Measurements from ENCODE around the gene HMOX1. TPM values are rescaled to one million over a fixed set of nuclear protein-coding genes. Genes with fewer than 3 reads are reported as not detected.

The HMOX1 gene
- polyA plus RNA-seq, 1 donor from 2014 or later: not detected

- H3K4me2 ChIP-seq (ENCODE audit: low read length): no peak overlapping the region
- H3K27ac ChIP-seq (ENCODE audit: low read length): no peak overlapping the region
- H3K4me3 ChIP-seq (ENCODE audit: low read length): peak overlapping the region; percentile 61
- no peak overlapping the region for H3K9ac ChIP-seq (ENCODE audit: low read length)
- H3K27me3 ChIP-seq (ENCODE audit: insufficient read depth, low read depth, low read length): peaks cover 13% of the 10 kb centered on the region
- no peaks in the 10 kb centered on the region for H3K9me2 ChIP-seq (ENCODE audit: insufficient read depth, low read length)
- H3K9me3 ChIP-seq (ENCODE audit: low read length): no peaks in the 10 kb centered on the region
- H2AFZ ChIP-seq (ENCODE audit: low read depth, low read length): no peak overlapping the region
- no peaks in the 10 kb centered on the region for H3K79me2 ChIP-seq (replicated peaks; ENCODE audit: insufficient read depth, low read length)
- no peaks in the 10 kb centered on the region for H4K20me1 ChIP-seq (ENCODE audit: insufficient read depth)
- no peaks in the 10 kb centered on the region for H3F3A ChIP-seq (ENCODE audit: insufficient read depth, low read length, poor library complexity, severe bottlenecking)
- no peaks in the 10 kb centered on the region for H3K36me3 ChIP-seq (ENCODE audit: insufficient read depth, low read length)
- TF ChIP-seq POLR2AphosphoS5 (IDR thresholded peaks at IDR 0.05): no peak
- no peak for TF ChIP-seq TAF1 (IDR thresholded peaks at IDR 0.05; ENCODE audit: low read depth)
- no peak for TF ChIP-seq SMC3 (conservative IDR thresholded peaks at IDR 0.05; ENCODE audit: poor library complexity)
- no peak for TF ChIP-seq MXI1 (conservative IDR thresholded peaks at IDR 0.05; ENCODE audit: poor library complexity, severe bottlenecking)
These were observed 621 bp downstream of the HMOX1 start for GRCh38 chr22:35381424-35382009.

- Histone ChIP-seq H4K20me1 (ENCODE audit: insufficient read depth) (no peaks in the 10 kb centered on the region), H3K27ac (ENCODE audit: low read length) (no peak overlapping the region), H3K9ac (ENCODE audit: low read length) (no peak overlapping the region), H3K27me3 (ENCODE audit: insufficient read depth, low read depth, low read length) (peaks cover 13% of the 10 kb centered on the region), H3K9me2 (ENCODE audit: insufficient read depth, low read length) (no peaks in the 10 kb centered on the region), H2AFZ (ENCODE audit: low read depth, low read length) (no peak overlapping the region), H3K4me2 (ENCODE audit: low read length) (no peak overlapping the region), H3K9me3 (ENCODE audit: low read length) (no peaks in the 10 kb centered on the region), H3K36me3 (ENCODE audit: insufficient read depth, low read length) (no peaks in the 10 kb centered on the region), H3K4me3 (ENCODE audit: low read length) (no peak overlapping the region), H3F3A (ENCODE audit: insufficient read depth, low read length, poor library complexity, severe bottlenecking) (no peaks in the 10 kb centered on the region), H3K79me2 (replicated peaks; ENCODE audit: insufficient read depth, low read length) (no peaks in the 10 kb centered on the region)
- TF ChIP-seq MXI1 (conservative IDR thresholded peaks at IDR 0.05; ENCODE audit: poor library complexity, severe bottlenecking): no peak
- TF ChIP-seq RAD21 (conservative IDR thresholded peaks at IDR 0.05): no peak
- no peak for TF ChIP-seq EZH2 (IDR thresholded peaks at IDR 0.05; ENCODE audit: borderline replicate concordance, insufficient read depth, low read length, poor library complexity, severe bottlenecking)
- no peak for TF ChIP-seq EP300 (conservative IDR thresholded peaks at IDR 0.05; ENCODE audit: poor library complexity, severe bottlenecking)
- TF ChIP-seq SMC3 (conservative IDR thresholded peaks at IDR 0.05; ENCODE audit: poor library complexity): no peak
These were observed 2.8 kb downstream of the HMOX1 start for GRCh38 chr22:35383679-35384071.

GRCh38 chr22:35384527-35384926, 3.6 kb downstream of the HMOX1 start:
- no peak overlapping the region for H3K9ac ChIP-seq (ENCODE audit: low read length)
- H3K36me3 ChIP-seq (ENCODE audit: insufficient read depth, low read length): no peaks in the 10 kb centered on the region
- H2AFZ ChIP-seq (ENCODE audit: low read depth, low read length): no peak overlapping the region
- TF ChIP-seq SMC3 (conservative IDR thresholded peaks at IDR 0.05; ENCODE audit: poor library complexity): no peak
- no peak for TF ChIP-seq EP300 (conservative IDR thresholded peaks at IDR 0.05; ENCODE audit: poor library complexity, severe bottlenecking)
- no peak for TF ChIP-seq TAF1 (IDR thresholded peaks at IDR 0.05; ENCODE audit: low read depth)
- TF ChIP-seq EZH2 (IDR thresholded peaks at IDR 0.05; ENCODE audit: borderline replicate concordance, insufficient read depth, low read length, poor library complexity, severe bottlenecking): no peak
- TF ChIP-seq, protein P1, sequence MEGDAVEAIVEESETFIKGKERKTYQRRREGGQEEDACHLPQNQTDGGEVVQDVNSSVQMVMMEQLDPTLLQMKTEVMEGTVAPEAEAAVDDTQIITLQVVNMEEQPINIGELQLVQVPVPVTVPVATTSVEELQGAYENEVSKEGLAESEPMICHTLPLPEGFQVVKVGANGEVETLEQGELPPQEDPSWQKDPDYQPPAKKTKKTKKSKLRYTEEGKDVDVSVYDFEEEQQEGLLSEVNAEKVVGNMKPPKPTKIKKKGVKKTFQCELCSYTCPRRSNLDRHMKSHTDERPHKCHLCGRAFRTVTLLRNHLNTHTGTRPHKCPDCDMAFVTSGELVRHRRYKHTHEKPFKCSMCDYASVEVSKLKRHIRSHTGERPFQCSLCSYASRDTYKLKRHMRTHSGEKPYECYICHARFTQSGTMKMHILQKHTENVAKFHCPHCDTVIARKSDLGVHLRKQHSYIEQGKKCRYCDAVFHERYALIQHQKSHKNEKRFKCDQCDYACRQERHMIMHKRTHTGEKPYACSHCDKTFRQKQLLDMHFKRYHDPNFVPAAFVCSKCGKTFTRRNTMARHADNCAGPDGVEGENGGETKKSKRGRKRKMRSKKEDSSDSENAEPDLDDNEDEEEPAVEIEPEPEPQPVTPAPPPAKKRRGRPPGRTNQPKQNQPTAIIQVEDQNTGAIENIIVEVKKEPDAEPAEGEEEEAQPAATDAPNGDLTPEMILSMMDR (IDR thresholded peaks at IDR 0.05; ENCODE audit: poor library complexity, severe bottlenecking): no peak
- TF ChIP-seq RAD21 (conservative IDR thresholded peaks at IDR 0.05): no peak
- no peak for TF ChIP-seq POLR2AphosphoS5 (IDR thresholded peaks at IDR 0.05)
- TF ChIP-seq MXI1 (conservative IDR thresholded peaks at IDR 0.05; ENCODE audit: poor library complexity, severe bottlenecking): no peak
- TF ChIP-seq REST (IDR thresholded peaks at IDR 0.05; ENCODE audit: borderline replicate concordance): no peak
- no peak overlapping the region for H3K4me3 ChIP-seq (ENCODE audit: low read length)
- H3K79me2 ChIP-seq (replicated peaks; ENCODE audit: insufficient read depth, low read length): no peaks in the 10 kb centered on the region
- H4K20me1 ChIP-seq (ENCODE audit: insufficient read depth): no peaks in the 10 kb centered on the region
- H3K9me2 ChIP-seq (ENCODE audit: insufficient read depth, low read length): no peaks in the 10 kb centered on the region
- peaks cover 13% of the 10 kb centered on the region for H3K27me3 ChIP-seq (ENCODE audit: insufficient read depth, low read depth, low read length)
- no peak overlapping the region for H3K27ac ChIP-seq (ENCODE audit: low read length)
- H3F3A ChIP-seq (ENCODE audit: insufficient read depth, low read length, poor library complexity, severe bottlenecking): no peaks in the 10 kb centered on the region
- no peak overlapping the region for H3K4me2 ChIP-seq (ENCODE audit: low read length)
- H3K9me3 ChIP-seq (ENCODE audit: low read length): no peaks in the 10 kb centered on the region
